NCI-H345 treated with DMSO at 0.1 percent for 48 hours (cell line): ENCODE data around the gene PSKH1.

ENCODE experiments used
- DNase-seq: peaks from one replicate; lab custom pipeline; 2025; ENCODE audit not compliant: unreplicated experiment; lab: John Stamatoyannopoulos, UW

The PSKH1 gene

DNA sequence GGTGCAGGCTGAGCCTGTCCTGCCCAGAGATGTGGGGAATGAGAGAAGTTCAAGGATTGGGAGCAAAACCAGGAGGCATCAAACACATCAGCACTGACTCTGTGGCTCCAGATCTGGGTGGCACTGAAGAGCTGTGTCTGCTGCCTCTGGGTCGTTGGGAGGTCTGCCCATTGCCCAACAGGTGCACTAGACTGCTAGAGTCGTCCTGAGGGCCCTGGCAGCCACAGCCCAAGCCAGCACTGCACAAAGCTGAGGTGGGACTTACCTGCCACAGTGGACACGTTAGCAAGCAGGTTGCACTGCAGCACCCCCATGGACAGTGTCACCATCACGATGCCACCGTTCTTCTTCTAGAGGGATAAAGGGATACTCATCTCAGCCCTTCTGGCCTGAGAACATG is 84.0 kb downstream of the PSKH1 start:
- DNase-seq = no peak

- no peak for DNase-seq
These were observed 84.6 kb downstream of the PSKH1 start for GRCh38 chr16:67977469-67978227.
